Fibroblast of gingiva (primary cell): Measurements from ENCODE around the gene SLC9A7.
"Not testable (repeated sequence)": the region's sequence is repeated elsewhere in the genome, so short reads cannot be mapped to it uniquely, and the experiment has no call there.

Experiments
- DNase-seq: peaks from one replicate; pipeline ENCODE4 v3.0.0-alpha.2; 2011; ENCODE audit warnings: low read depth

SLC9A7 gene

DNA sequence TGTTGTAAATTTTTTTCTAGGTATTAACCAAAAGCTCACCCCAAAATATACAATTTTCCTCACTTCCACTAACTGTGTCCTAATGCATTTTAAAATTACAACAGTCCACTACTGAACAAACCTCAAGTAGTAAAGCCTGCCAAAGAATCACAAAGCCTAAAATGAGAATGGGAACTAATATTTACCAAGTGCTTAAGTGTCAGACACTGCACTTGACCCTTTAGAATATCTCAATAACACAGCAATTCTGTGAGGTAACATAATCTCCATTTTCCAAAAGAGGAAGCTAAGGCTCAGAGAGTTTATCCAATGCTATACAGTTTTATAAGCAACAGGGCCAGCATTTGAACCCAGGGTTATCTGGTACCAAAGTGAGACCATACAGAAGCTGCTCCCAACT lies 4.9 kb downstream of the SLC9A7 start:
- DNase-seq: no peak

- no peak for DNase-seq
Measured at GRCh38 chrX:46750889-46751288, 8.0 kb downstream of the SLC9A7 start.

- no peak for DNase-seq
Measured at GRCh38 chrX:46744009-46744408, 14.9 kb downstream of the SLC9A7 start.

DNA sequence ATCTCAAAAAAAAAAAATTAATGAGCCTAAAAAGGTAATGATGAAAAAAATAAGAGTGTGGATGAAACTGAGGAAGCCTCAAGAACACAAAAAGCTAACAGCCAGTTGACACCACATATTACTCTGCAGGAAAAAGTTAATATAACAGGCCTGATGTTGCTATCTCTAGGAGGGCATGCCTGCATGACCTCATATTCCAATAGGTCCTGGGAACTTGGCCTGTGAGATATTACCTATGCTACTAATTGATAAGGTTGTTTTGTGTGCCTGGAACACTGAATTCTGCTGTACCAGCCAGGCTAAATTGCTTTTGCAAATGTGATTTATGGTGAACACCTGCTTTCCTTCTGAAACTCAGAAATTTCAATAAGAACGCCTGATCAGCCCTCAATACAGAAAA lies 15.9 kb downstream of the SLC9A7 start:
- DNase-seq: no peak

DNA sequence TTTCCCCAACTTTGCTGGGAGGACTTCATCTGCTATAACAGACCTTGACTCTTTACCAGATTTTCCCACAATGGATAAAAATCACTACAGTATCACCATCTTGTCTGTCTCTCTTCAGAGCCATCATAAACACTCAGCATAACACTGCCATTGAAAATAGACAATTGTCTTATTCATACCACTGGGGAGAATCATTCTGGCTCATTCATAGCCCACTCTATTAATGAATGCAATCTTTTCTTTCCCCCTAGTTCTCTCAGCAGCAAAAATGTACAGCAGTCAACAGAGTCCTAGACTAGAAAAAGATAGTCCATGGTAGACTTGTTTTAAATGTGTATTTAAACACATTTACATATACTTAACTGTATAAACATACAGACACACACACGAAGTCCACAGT lies 19.2 kb downstream of the SLC9A7 start:
- no peak for DNase-seq

- DNase-seq: peak; percentile 53
Measured at GRCh38 chrX:46737462-46737861, 21.5 kb downstream of the SLC9A7 start.

- no peak for DNase-seq
Measured at GRCh38 chrX:46737041-46737440, 21.9 kb downstream of the SLC9A7 start.

- DNase-seq: no peak
Measured at GRCh38 chrX:46735622-46736021, 23.3 kb downstream of the SLC9A7 start.

DNA sequence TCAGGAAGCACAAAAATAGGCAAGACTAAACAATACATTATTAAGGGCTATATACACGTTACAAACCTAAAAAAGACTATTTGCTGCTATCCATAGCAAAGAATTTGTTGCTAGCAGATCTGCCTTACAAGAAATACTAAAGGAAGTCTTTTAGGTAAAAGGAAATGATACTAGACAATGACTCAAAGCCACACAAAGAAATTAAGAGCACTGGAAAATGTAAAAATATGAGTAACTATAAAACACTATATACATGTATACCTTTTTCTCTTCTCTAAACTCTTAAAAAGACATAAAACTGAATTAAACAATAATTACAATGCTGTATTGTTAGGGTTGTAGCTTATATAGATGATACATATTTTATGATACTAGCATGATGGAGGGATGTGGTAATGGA lies 25.7 kb downstream of the SLC9A7 start:
- no peak for DNase-seq

GRCh38 chrX:46730765-46731164 lies 28.2 kb downstream of the SLC9A7 start:
- no peak for DNase-seq

DNA sequence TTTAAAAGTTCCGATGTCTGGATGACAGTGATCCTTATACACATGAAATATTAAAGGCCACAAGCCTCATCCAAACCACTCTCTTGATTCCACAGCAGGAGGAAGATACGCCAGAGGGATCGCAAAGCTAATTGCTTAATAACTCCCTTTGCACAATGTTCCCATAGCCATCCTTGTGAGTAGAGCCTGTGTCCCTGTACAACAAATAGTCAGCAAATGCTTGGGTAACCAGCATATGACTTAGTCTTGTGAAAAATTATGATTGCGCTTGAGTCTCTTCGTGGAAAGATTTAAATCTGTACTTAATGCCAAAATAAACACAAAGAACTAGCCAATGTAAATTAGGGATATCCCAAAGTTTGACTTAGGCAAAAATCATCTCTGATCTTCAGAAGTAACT lies 31.5 kb downstream of the SLC9A7 start:
- peak; percentile 66 for DNase-seq

DNA sequence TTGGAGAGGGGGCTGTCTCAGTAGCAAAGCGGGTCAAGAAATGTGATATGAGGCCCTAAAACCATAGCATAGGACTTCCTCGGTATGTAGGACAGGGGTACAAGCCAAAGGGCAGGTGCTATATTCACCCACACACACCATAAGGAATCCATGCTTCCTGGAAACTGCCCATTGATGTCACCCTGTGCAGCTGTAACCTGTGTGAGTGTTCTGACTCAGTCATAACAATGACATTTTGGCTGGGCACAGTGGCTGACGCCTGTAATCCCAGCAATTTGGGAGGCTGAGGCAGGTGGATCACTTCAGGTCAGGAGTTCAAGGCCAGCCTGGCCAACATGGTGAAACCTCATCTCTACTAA lies 35.4 kb downstream of the SLC9A7 start:
- DNase-seq: not testable (repeated sequence)

DNA sequence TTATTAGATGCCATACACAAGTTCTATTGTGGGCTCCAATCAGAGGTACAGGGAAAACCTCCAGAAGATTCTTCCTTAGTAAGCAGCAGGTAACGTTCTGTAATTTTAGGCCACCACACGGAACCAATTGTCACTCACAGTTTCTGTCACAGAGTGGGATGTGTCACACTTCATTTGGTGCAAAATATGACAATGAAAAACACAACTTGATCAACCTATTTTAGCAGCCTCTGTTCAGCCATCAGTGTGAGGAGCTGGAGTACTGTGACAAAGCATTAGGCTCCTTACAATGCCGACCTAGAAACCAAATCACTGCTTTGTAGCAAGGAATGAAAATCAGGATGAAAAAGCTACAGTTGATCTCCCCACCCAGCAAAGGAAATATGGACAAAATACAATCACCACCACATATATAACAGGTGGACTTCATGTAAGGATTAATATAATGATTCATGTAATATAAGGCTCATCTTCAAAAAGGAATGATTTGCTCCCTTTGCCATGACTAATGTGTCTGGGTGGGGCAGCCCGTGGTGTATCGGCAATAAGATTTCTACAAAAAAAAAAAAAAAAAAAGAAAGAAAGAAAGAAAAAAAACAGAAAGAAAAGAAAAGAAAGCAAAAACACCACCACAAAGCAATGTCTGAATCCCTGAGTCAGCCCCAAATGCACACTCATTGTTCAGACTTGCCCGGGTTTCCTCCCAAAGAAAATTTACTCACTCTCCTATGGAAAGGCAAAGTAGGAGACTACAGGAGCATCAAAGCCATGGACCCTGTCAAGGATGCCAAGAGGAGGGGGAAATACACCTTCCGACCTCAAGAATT lies 36.0 kb downstream of the SLC9A7 start:
- no peak for DNase-seq

DNA sequence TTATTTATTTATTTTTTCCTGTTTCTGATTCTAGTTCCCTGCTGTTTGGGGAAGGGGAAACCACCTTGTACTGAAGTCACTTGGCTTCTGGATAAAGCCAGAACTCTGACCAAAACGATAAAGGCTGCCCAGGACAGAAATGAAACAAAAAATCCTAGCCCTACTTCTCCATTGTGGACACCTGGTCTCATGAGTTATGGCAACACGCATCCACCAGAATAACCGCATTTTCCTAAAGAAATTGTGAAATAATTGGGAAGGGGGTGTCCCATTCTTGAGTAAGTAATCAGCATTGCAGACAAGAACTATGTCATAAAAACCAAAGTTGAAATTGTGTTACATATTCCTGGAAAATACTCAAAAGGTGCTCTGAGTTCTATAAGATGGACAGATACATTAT lies 42.1 kb downstream of the SLC9A7 start:
- DNase-seq: no peak

DNA sequence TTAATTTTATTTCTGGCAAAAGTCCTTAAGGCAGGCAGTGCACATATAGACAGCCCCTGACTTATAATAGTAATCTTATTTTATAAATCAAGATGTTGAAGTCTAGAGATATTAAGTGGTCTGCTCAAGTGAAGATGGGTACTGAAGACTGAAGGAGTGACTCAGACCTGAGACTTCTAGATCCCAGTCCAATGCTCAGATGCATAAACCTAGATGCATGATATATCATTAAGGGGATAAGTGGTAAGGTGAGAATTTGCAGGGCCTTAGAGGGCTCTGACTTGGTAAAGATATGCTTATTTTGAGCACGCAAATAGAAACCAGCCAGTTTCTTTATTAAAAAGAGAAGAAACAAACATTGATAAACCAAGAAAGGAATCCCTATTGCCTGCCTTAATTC lies 42.9 kb downstream of the SLC9A7 start:
- DNase-seq: no peak

DNA sequence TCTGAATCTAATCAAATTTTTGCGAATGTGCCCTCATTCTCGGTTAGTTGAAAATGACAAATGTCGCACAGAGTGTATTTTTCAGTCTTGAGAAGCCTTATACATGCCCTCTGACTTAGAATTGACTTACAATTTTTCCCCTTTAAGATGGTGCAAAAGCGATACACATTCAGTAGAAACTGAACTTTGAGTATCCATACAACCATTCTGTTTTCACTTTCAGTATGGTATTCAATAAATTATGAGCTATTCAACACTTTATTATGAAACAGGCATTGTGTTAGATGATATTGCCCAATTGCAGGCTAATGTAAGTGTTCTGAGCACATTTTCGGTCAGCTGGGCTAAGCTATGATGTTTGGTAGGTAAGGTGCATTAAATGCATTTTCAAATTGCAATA lies 43.4 kb downstream of the SLC9A7 start:
- peak; percentile 1 for DNase-seq

DNA sequence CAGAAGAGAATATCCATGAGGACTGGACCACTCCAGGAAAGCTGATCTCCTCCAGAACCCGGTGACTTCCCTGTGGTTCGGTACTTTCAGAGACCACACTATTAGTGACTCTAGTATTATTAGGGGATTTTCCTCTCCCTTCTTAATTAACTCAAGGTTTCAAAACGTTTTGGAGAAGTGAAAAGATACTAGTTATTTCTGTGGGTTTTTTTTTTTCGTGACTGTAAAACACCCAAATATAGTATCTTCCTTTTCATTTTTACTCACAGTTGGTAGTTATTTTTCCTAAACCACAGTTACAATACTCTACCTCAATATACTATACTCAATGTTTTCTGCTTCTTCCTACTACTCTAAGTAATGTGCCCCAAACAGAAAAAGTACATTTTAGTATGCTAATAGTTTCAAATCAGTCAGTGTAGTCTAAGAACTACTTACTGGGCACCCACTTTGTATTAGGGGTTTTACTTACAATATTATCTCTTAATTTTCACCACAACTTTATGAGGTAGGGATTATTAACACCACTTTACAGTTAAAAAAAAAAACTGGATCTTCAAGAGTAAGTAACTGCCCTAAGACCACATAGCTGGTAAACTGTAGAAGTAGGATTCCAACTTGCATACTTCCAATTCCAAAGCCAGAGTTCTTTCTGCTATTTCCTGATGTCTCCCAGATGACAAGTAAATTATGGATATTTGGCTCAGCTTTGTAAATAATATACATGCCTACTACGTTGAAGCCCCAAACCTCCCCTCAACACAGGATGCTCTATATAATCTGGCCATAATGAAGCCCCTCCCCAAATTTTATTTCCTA lies 45.0 kb downstream of the SLC9A7 start:
- peak; percentile 16 for DNase-seq

DNA sequence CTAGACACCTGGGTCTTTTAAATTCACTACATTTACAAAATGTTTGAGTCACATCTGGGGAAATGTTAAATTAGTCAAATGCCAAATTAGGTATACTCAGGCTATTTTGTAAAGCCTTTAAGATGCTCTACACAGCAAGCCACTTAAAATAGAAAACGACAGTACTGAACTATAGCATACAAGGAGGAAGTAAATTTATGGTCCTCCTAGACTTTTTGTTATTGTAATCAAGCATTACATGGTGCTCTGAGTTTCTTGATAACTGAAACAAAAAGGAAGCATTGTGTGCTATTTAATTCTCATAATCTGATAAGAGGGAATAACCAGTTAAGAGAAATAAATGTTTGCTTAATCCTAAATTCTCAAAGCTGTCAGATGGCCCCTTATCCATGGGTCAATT lies 46.2 kb downstream of the SLC9A7 start:
- no peak for DNase-seq

- DNase-seq: no peak
Measured at GRCh38 chrX:46710927-46711623, 47.8 kb downstream of the SLC9A7 start.

DNA sequence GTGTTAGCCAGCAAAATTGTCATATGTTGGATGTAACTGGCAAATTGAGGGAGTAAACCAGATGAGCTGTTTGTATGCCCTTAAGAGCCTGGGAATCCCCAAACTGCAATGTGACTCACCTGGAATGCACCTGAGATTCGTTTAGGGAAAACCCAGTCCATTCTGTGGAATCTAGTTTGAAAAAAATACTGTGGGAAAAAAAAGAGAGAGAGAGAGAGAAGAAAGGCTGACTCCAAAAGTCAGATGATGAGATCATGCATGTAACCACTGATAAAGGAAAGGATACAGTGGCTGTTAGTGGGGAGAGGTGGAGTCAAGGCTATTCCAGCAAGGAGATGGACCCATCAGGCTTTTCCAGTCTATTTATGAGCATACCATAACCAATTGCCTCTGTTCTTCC lies 48.5 kb downstream of the SLC9A7 start:
- no peak for DNase-seq

GRCh38 chrX:46707274-46707965 lies 51.5 kb downstream of the SLC9A7 start:
- no peak for DNase-seq

DNA sequence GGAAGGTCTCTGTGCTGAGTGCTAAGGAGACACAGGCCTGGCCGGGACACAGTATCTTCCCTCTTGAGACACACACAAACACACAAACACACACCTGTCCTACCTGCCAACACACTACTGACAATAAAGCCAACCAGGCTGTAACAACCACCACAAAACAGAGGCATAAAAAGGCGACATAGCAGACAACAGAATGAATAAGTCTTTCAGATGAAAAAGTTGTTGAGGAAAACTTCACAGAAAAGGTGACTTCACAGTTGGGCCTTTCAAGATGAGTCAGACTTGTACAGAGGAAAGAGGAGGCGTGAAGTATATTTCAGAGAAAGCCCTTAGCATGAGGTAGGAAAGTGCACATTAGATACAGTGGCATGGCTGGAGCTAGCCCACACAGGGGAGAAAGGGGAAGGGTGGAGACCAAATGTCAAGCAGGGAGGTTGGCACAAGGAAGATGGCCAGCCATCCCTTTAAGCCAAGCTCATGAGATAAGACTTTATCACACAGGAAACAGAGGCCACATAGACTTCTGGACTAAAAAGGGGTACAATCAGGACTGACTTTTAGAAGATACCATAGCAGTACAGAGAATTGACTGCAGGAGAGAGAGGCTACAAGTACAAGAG lies 54.0 kb downstream of the SLC9A7 start:
- DNase-seq: no peak
